Epithelial cell of proximal tubule (primary cell): ENCODE data around the gene NRP2. TPM values are rescaled to one million over a fixed set of nuclear protein-coding genes. Genes with fewer than 3 reads are reported as not detected.

Experiments
- DNase-seq: peaks from one replicate; pipeline ENCODE4 v3.0.0-alpha.2; 2011; ENCODE audit warnings: low read depth
- H3K4me3 ChIP-seq: 2 replicates; pipeline ENCODE4 v1.5.1; 2011; ENCODE audit warnings: low read depth, mild to moderate bottlenecking, low read length
- total RNA-seq: library from RNA; depleted of rRNA; stranded (reverse); fragments of >200 nt; gene quantifications from 2 replicates; pipeline ENCODE4 v1.2.3, GENCODE V29; 2015
- TF ChIP-seq, protein P1 (sequence below): conservative IDR thresholded peaks from 2 replicates; pipeline ENCODE4 v1.5.1; 2012; ENCODE audit warnings: low read depth, mild to moderate bottlenecking, low read length

The NRP2 gene
- total RNA-seq, 1 donor from 2014 or later, result 36.5 TPM

DNA sequence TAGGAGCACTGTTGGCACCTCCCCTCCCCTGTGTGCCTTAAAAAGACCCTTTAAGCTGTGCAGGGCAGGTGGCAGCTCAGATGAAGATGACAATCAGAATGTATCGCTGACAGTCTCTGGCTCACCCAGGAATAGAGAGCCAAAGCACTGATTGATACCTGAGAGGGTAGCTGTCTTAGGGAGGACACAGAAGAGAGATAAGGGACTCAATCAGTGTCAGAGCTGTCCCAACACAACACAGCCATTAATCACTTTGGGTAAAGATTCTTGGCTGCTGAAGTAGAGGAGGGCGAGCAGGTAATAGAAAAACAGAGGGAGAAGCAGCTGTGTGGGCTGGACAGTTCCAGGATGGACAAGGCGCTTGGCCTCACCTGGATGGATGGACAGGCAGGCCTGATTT is 124.9 kb downstream of the NRP2 start:
- DNase-seq, result no peak
- TF ChIP-seq, protein P1, sequence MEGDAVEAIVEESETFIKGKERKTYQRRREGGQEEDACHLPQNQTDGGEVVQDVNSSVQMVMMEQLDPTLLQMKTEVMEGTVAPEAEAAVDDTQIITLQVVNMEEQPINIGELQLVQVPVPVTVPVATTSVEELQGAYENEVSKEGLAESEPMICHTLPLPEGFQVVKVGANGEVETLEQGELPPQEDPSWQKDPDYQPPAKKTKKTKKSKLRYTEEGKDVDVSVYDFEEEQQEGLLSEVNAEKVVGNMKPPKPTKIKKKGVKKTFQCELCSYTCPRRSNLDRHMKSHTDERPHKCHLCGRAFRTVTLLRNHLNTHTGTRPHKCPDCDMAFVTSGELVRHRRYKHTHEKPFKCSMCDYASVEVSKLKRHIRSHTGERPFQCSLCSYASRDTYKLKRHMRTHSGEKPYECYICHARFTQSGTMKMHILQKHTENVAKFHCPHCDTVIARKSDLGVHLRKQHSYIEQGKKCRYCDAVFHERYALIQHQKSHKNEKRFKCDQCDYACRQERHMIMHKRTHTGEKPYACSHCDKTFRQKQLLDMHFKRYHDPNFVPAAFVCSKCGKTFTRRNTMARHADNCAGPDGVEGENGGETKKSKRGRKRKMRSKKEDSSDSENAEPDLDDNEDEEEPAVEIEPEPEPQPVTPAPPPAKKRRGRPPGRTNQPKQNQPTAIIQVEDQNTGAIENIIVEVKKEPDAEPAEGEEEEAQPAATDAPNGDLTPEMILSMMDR, result no peak
- no peak overlapping the region for H3K4me3 ChIP-seq

DNA sequence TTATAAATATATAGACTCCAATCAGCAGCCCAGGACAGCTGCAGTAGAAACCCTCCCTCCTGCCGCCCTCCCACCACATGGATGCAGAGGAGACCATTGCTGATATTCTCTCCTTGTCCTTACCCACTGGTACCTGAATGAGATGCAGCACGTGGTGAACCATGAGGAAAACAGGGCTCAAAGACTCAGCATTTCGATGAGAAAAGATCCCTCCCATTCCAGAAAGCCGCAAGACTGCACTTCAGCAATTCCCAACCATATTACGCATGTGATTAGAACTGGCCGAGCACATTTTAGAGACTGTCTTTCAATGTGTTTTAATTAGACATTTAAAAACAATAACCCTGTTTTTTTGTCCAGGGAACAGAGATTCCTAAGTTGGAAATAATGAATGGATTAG is 125.5 kb downstream of the NRP2 start:
- DNase-seq, result no peak
- TF ChIP-seq, protein P1, result no peak
- no peak overlapping the region for H3K4me3 ChIP-seq

DNA sequence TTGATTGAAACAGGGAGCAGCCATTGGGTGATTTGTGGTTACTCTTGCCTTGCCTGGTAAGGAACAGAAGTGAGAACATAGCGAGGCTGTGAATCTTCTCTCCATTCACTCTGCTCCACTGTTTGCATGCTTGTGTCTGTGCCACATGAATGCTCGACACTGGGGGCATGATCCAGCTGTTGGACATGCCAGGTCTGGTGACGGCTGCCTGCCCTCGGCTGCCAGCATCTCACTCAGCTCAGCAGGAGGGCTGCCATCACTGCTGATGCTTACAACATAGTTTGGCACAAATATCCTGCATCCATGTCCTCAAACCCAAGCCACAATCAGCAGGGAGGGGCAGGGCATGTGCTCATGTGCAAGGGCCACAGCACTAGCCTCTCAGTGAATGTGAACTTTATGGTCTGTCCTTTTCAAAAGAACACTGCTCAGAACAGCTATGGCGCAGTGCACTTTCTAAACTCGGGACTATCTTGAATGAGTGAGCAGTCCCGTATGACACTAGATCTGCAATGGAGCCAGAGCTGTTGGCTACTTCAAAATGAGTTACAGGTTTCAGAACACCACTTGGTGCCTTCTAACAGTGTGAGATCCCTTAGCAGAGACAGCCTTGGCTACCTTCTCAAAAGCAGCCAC is 126.3 kb downstream of the NRP2 start:
- TF ChIP-seq, protein P1, result no peak
- no peak for DNase-seq
- no peak overlapping the region for H3K4me3 ChIP-seq

DNA sequence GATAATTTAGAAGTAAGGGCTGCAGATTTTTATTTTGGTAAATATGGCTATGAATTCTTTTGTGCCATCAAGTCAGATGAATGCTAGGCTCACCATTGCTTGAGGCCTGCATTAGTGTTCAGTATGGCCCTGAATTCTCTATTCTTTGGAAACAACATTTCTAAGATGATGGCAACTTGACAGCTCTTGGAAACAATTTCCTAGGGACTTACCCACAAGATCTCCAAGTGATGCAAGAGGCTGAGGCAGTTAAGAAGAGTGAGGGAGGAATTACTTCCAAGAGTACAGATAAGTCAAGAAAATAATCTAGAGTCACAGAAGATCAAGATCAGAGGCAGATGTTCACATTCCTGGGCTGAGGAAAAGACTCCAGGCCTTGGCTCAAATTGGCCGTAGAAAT is 129.1 kb downstream of the NRP2 start:
- no peak for DNase-seq
- no peak overlapping the region for H3K4me3 ChIP-seq
- TF ChIP-seq, protein P1, result no peak

DNA sequence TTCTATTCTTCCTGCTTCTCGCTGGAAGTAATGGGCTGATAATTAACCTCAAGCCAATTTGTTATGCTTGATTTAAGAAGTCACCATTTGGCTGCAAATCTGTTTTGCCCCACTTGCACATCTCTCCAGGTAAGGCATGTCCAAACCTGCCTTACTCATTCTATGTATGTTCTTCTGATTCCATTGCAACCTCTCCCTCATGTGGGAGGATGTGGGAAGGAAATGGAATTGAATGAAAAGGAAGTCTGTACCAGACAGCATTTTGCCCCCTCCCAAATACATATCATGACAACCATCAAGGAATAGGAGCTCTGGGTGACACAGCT is 131.7 kb downstream of the NRP2 start:
- no peak for DNase-seq
- TF ChIP-seq, protein P1, result no peak
- no peak overlapping the region for H3K4me3 ChIP-seq

DNA sequence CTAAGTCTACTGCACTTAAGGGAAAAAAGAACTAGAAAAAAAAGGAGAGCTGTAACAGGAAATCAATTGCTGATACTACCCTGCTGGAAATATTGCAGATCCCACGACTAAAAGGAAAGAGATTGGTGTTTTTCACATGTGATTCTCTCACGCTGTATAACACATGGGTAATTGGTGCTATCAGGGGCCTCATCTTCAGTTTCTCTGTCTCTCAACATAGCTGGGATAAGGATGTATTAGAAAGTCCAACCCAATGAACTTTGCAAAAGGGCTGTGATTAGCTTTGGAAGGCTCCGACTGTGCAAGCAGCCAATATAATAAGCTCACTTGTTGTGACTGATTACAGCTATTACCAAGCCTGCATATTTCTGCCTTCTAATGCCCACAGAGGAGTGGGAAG is 133.4 kb downstream of the NRP2 start:
- H3K4me3 ChIP-seq, result no peak overlapping the region
- DNase-seq, result no peak
- TF ChIP-seq, protein P1, result no peak

DNA sequence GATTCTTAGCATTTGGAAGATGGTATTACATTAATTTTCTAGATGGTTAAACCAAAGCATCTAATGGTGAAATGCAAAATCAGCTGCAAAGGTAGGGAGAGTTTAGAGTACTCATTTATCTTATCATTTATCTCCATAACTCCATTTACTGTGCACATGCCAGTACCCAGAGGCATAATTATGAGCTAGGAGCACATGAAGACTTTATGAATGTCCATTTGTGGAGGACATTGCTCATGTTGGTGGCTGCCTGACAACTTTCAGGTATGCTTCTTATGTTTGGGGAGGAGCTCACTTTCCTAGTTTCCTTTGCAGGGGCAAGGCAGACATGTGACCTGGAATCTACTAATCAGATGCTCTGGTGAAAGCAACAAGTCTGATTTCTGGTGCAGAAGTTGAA is 134.0 kb downstream of the NRP2 start:
- TF ChIP-seq, protein P1, result no peak
- no peak for DNase-seq
- no peak overlapping the region for H3K4me3 ChIP-seq
